Measurements from ENCODE around the gene KIFC3.

GRCh38 chr16:57829969-57830360, 27.7 kb upstream of the KIFC3 start:
- TF ChIP-seq POLR2A (IDR thresholded peaks at IDR 0.05) (no peak), CTCF (IDR thresholded peaks at IDR 0.05) (no peak)
